Measurements from ENCODE around the gene DCST1. TPM values are rescaled to one million over a fixed set of nuclear protein-coding genes. Genes with fewer than 3 reads are reported as not detected.

Gene DCST1
- total and polyA plus RNA-seq, 2 donors (not counting 3 experiments of a cell fraction or from before 2014, with no cell fraction given): not detected

- Histone ChIP-seq H3K27ac (ENCODE audit: insufficient read depth, low read depth, low read length) (no peak overlapping the region), H3K4me3 (replicated peaks in 1 of 3; ENCODE audit: insufficient read depth in 1 of 3, low read depth in 1 of 3, low read length in 3 of 3) (no peak overlapping the region), H3K4me1 (ENCODE audit: control insufficient read depth, extremely low read depth, insufficient read depth, low read length) (peaks cover 7% of the 10 kb centered on the region), H2AFZ (ENCODE audit: low read depth, low read length) (no peak overlapping the region), H3K4me2 (ENCODE audit: insufficient read depth, low read length) (no peak overlapping the region), H4K20me1 (replicated peaks; ENCODE audit: control insufficient read depth, extremely low read depth, insufficient read depth, low read length) (no peaks in the 10 kb centered on the region), H3K79me2 (ENCODE audit: control insufficient read depth, insufficient read depth, low read length) (peaks cover 18% of the 10 kb centered on the region), H3K27me3 (ENCODE audit: control insufficient read depth in 2 of 2, insufficient read depth in 2 of 2, low read length in 2 of 2) (no peaks in the 10 kb centered on the region), H3K9me1 (replicated peaks; ENCODE audit: control insufficient read depth, extremely low read depth, insufficient read depth, low read length) (no peaks in the 10 kb centered on the region), H3K9me3 (replicated peaks; ENCODE audit: control insufficient read depth, insufficient read depth, low read length) (no peaks in the 10 kb centered on the region), H3K36me3 (ENCODE audit: control insufficient read depth in 2 of 2, extremely low read depth in 1 of 2, insufficient read depth in 2 of 2, low read length in 2 of 2) (peaks cover 3 to 24% of the 10 kb centered on the region in 2 experiments), H3K9ac (replicated peaks; ENCODE audit: extremely low read depth, insufficient read depth, low read length) (no peak overlapping the region)
- intact Hi-C loops (cut with micrococcal nuclease) (no loop called here), dilution Hi-C loops (cut with MboI; ENCODE audit: extremely low pct_ligation_motif_present, low sequenced_read_pairs) (no loop called here)
- POLR2A ChIA-PET: interaction anchor here (1.0 kb wide), 1 partner anchor 15 kb away, joined by 3 read pairs; no protein-coding TSS in a partner anchor
- no TSS peak for BruUV-seq (replicated peaks)
- TF ChIP-seq POLR2AphosphoS5 (IDR thresholded peaks at IDR 0.05; ENCODE audit: insufficient read depth, low read depth, low read length) (no peak), JUN (IDR thresholded peaks at IDR 0.05; ENCODE audit: borderline replicate concordance, insufficient read depth, insufficient read length, low read depth) (no peak), MYC (IDR thresholded peaks at IDR 0.05; ENCODE audit: low read depth, low read length) (no peak), FOS (IDR thresholded peaks at IDR 0.05; ENCODE audit: borderline replicate concordance, insufficient read depth, low read length) (no peak)
- TF ChIP-seq, protein P1, sequence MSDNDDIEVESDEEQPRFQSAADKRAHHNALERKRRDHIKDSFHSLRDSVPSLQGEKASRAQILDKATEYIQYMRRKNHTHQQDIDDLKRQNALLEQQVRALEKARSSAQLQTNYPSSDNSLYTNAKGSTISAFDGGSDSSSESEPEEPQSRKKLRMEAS (IDR thresholded peaks at IDR 0.05; ENCODE audit: insufficient read depth, insufficient read length): no peak
- DNase-seq (ENCODE audit: low read depth, low spot score) (no peak), FAIRE-seq (no peak)
- CTCF ChIA-PET: interaction anchor here (1.1 to 2.3 kb wide), 6 partner anchors 10 to 29 kb away, joined by 3 to 10 read pairs (median 5); partner anchors contain the start of genes CKS1B, PYGO2 and SHC1
Measured at GRCh38 chr1:154988058-154988954, 45.3 kb upstream of the DCST1 start.
